ENCODE measurements around the gene XPO6. TPM values are rescaled to one million over a fixed set of nuclear protein-coding genes. Genes with fewer than 3 reads are reported as not detected.
A peak's percentile ranks its signal among the peaks of the same experiment; 100 is the strongest.
"Not testable (repeated sequence)": the region's sequence is repeated elsewhere in the genome, so short reads cannot be mapped to it uniquely, and the experiment has no call there.

The XPO6 gene
- total RNA-seq, 4 donors from 2014 or later: 88.2 to 160 (median 118) TPM

DNA sequence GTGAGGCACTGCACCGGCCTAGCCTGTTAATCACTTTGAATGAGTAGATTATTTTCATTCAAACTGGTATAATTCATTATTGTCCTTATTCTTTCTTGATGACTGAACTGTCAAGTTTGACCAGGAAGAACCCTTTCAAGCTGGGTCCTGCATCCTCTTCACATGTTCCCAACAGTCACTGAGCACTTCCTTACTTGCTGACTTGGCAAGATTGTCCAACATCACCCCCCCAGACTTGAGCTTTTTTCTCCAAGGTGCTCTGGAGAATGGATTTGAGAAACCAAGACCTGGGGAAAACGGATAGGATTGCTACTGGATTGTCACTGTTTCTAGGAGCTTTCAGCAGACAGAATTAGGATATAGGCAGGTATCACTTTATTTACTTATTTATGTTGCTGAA is 93.1 kb downstream of the XPO6 start:
- WGBS, 2 donors: 47 to 48% methylated on average over 2 of the region's 2 CpGs
- H3K4me1 ChIP-seq: peaks cover 0 to 5% of the 10 kb centered on the region in 2 donors
- no peak for DNase-seq
- no peak overlapping the region for H3K4me3 ChIP-seq (replicated peaks in 1 of 3)
- H3K9me3 ChIP-seq: no peaks in the 10 kb centered on the region
- no peak overlapping the region for H3K27ac ChIP-seq
- TF ChIP-seq POLR2A (IDR thresholded peaks at IDR 0.05) (no peak), CTCF (IDR thresholded peaks at IDR 0.05) (no peak)
- H3K27me3 ChIP-seq: no peaks in the 10 kb centered on the region
- peaks cover 12 to 23% of the 10 kb centered on the region in 2 donors for H3K36me3 ChIP-seq
- intact Hi-C loops (cut with DNase I): no loop called here

DNA sequence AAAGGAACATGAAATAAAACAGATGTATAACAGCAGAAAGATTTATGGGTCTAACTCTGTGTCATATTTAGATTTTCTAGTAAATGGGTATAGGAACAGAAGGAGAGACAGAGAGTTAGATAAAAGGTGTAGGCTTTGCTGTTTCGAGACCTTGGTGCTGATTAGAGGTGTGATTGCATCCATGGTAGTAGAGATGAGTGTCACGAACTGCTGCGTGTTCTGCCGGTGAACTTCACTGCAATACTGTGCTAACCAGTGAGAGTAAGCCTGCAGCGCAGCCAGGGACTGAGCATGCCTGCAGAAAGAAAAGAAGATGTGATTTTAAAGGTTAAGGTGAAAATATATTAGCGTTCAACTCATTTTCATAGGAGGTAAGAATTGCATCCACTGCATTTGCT is 94.6 kb downstream of the XPO6 start:
- Histone ChIP-seq H3K4me3 (replicated peaks in 1 of 3) (no peak overlapping the region), H3K27me3 (no peaks in the 10 kb centered on the region), H3K4me1 (peaks cover 0 to 5% of the 10 kb centered on the region in 2 donors), H3K27ac (no peak overlapping the region), H3K9me3 (no peaks in the 10 kb centered on the region), H3K36me3 (peaks cover 11 to 17% of the 10 kb centered on the region in 2 donors)
- DNase-seq: no peak
- TF ChIP-seq POLR2A (IDR thresholded peaks at IDR 0.05) (no peak), CTCF (IDR thresholded peaks at IDR 0.05) (no peak)
- intact Hi-C loops (cut with DNase I): no loop called here
- 95 to 97% methylated on average over 6 of the region's 6 CpGs for WGBS, 2 donors

DNA sequence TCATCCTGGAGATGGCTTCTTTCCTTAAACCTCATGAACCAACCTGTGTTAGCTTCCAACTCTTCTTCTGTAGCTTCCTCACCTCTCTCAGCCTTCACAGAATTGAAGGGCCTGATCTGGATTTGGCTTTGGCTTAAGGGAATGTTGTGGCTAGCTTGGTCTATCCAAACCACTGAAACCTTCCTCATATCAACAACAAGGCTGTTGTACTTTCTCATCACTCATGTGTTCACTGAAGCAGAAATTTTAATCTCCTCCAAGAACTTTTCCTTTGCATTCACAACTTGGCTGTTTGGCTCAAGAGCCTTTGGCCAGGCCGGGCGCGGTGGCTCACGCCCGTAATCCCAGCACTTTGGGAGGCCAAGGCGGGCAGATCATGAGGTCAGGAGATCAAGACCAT is 95.9 kb downstream of the XPO6 start:
- peak in 1 of 2 donors; percentile 24 for DNase-seq
- 86 to 90% methylated on average over 6 of the region's 6 CpGs for WGBS, 2 donors
- H3K27me3 ChIP-seq; H3K4me3 ChIP-seq (replicated peaks in 1 of 3); H3K9me3 ChIP-seq; intact Hi-C loops (cut with DNase I); H3K4me1 ChIP-seq: not testable (repeated sequence)
- Histone ChIP-seq H3K27ac (peak overlapping the region in 1 of 3 donors; percentile 27), H3K36me3 (peaks cover 21 to 30% of the 10 kb centered on the region in 2 donors)

- no peak overlapping the region for H3K4me3 ChIP-seq (replicated peaks in 1 of 3)
- TF ChIP-seq POLR2A (IDR thresholded peaks at IDR 0.05) (no peak), CTCF (IDR thresholded peaks at IDR 0.05) (no peak)
- H3K9me3 ChIP-seq: no peaks in the 10 kb centered on the region
- intact Hi-C loops (cut with DNase I): no loop called here
- peak overlapping the region in 1 of 3 donors; percentile 45 for H3K27ac ChIP-seq
- peaks cover 0 to 5% of the 10 kb centered on the region in 2 donors for H3K4me1 ChIP-seq
- WGBS, 2 donors: 93 to 94% methylated on average over 8 to 10 of the region's 10 CpGs
- DNase-seq: no peak
- H3K27me3 ChIP-seq: no peaks in the 10 kb centered on the region
- peaks cover 23 to 37% of the 10 kb centered on the region in 2 donors for H3K36me3 ChIP-seq
Observed at GRCh38 chr16:28112908-28113307, 98.9 kb downstream of the XPO6 start.

DNA sequence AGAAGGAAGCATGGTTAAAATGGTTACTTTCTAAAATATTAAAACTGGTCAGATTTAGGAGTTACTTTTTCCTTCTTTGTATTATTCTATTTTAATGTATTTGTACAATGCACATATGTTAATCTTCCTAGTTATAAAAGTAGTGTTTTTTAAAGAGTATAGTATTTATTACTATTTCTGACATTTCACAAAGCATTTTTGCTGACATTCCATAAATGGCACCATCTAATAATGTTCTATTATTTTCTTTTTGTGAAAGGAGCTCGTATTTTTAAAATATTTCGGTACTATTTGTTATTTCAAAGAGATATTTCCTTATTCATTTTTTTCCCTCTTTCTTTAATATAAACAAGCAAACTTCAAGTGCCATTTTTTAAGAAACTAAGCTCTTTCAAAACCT is 100.8 kb downstream of the XPO6 start:
- DNase-seq: no peak
- TF ChIP-seq POLR2A (IDR thresholded peaks at IDR 0.05) (no peak), CTCF (IDR thresholded peaks at IDR 0.05) (no peak)
- H3K27me3 ChIP-seq: no peaks in the 10 kb centered on the region
- WGBS, 2 donors: 95 to 96% methylated on average over 2 of the region's 2 CpGs
- peaks cover 34 to 49% of the 10 kb centered on the region in 2 donors for H3K36me3 ChIP-seq
- no peak overlapping the region for H3K4me3 ChIP-seq (replicated peaks in 1 of 3)
- intact Hi-C loops (cut with DNase I): no loop called here
- peaks cover 0 to 5% of the 10 kb centered on the region in 2 donors for H3K4me1 ChIP-seq
- no peak overlapping the region for H3K27ac ChIP-seq
- H3K9me3 ChIP-seq: no peaks in the 10 kb centered on the region

GRCh38 chr16:28110479-28110878 is 101.3 kb downstream of the XPO6 start:
- no peak overlapping the region for H3K4me3 ChIP-seq (replicated peaks in 1 of 3)
- 87 to 96% methylated on average over 5 of the region's 5 CpGs for WGBS, 2 donors
- TF ChIP-seq CTCF (IDR thresholded peaks at IDR 0.05): no peak
- TF ChIP-seq POLR2A (IDR thresholded peaks at IDR 0.05): no peak
- H3K27ac ChIP-seq: no peak overlapping the region
- H3K36me3 ChIP-seq: peaks cover 39 to 49% of the 10 kb centered on the region in 2 donors
- no peaks in the 10 kb centered on the region for H3K9me3 ChIP-seq
- DNase-seq: no peak
- no peaks in the 10 kb centered on the region for H3K27me3 ChIP-seq
- H3K4me1 ChIP-seq: peaks cover 0 to 2% of the 10 kb centered on the region in 2 donors
- intact Hi-C loops (cut with DNase I): no loop called here
